OCI-LY7 (cell line): ENCODE results near the gene CHST2. TPM values are rescaled to one million over a fixed set of nuclear protein-coding genes. Genes with fewer than 3 reads are reported as not detected.

Source experiments
- BruUV-seq: library from RNA; stranded (reverse); fragments of 400-500 nt; replicated peaks from 2 replicates; lab custom pipeline; 2021; lab: Mats Ljungman, UMichigan
- CTCF ChIA-PET: fragments of 300-600 bp; sonication (Branson Sonifier 250); formaldehyde crosslinking; loops from one replicate; lab custom pipeline; 2022; ENCODE audit warnings: antibody characterized with exemption; ENCODE audit not compliant: unreplicated experiment; lab: Charles Lee
- POLR2A ChIA-PET: fragments of 300-600 bp; sonication (Branson Sonifier 250); formaldehyde crosslinking; loops from one replicate; lab custom pipeline; 2022; ENCODE audit warnings: antibody characterized with exemption; lab: Charles Lee
- DNase-seq: peaks from one replicate; pipeline ENCODE4 v3.0.0-alpha.2; 2015; ENCODE audit warnings: low spot score
- H2AFZ ChIP-seq: fragments of 200-600 bp; sonication (generic), shearing (Covaris generic); 2 replicates; pipeline ENCODE4 v1.6.1; 2014; ENCODE audit warnings: mild to moderate bottlenecking, antibody characterized with exemption, low read length, moderate library complexity
- H3K27ac ChIP-seq: fragments of 200-600 bp; sonication (generic); 2 replicates; pipeline ENCODE4 v1.5.1; 2014; ENCODE audit warnings: mixed run types, low read depth, mild to moderate bottlenecking, moderate library complexity, low read length, inconsistent platforms; ENCODE audit not compliant: poor library complexity, severe bottlenecking
- H3K36me3 ChIP-seq: fragments of 200-600 bp; sonication (generic); 2 replicates; pipeline ENCODE4 v1.6.1; 2014; ENCODE audit warnings: mild to moderate bottlenecking, antibody characterized with exemption, low read length, moderate library complexity, mixed read lengths; ENCODE audit not compliant: insufficient read depth
- H3K4me1 ChIP-seq: fragments of 200-600 bp; sonication (generic); 2 replicates; pipeline ENCODE4 v1.5.1; 2014; ENCODE audit warnings: mild to moderate bottlenecking, low read length; ENCODE audit not compliant: insufficient read depth, poor library complexity, severe bottlenecking
- H3K4me2 ChIP-seq: fragments of 200-600 bp; sonication (generic); 2 replicates; pipeline ENCODE4 v1.6.1; 2014; ENCODE audit warnings: mild to moderate bottlenecking, low read length
- H3K4me3 ChIP-seq: fragments of 200-600 bp; sonication (generic); 2 replicates; pipeline ENCODE4 v1.5.1; 2014; ENCODE audit warnings: mild to moderate bottlenecking, low read depth, low read length; ENCODE audit not compliant: poor library complexity, severe bottlenecking
- H3K79me2 ChIP-seq: fragments of 200-600 bp; sonication (generic); 2 replicates; pipeline ENCODE4 v1.6.1; 2016; ENCODE audit warnings: low read depth, mild to moderate bottlenecking, low read length, moderate library complexity, mixed read lengths; ENCODE audit not compliant: insufficient read depth
- H3K9me2 ChIP-seq: fragments of 200-600 bp; sonication (generic); 2 replicates; pipeline ENCODE4 v1.6.1; 2016; ENCODE audit warnings: mild to moderate bottlenecking, low read length, mixed read lengths; ENCODE audit not compliant: insufficient read depth
- H3K9me3 ChIP-seq: fragments of 200-600 bp; sonication (generic); 2 replicates; pipeline ENCODE4 v1.6.1; 2014; ENCODE audit warnings: mild to moderate bottlenecking, mixed run types, low read length, mixed read lengths
- H4K20me1 ChIP-seq: fragments of 200-600 bp; sonication (generic); 2 replicates; pipeline ENCODE4 v1.6.1; 2014; ENCODE audit warnings: mild to moderate bottlenecking, antibody characterized with exemption, low read length, moderate library complexity, mixed read lengths; ENCODE audit not compliant: insufficient read depth
- EZH2phosphoT487 ChIP-seq: fragments of 200-600 bp; sonication (generic); IDR thresholded peaks from 2 replicates; pipeline ENCODE4 v1.6.1; 2018; ENCODE audit warnings: low read depth, borderline replicate concordance, mild to moderate bottlenecking, mixed run types, antibody characterized with exemption, low read length, moderate library complexity, mixed read lengths
- intact Hi-C: fragments of 100-400 bp; cut with micrococcal nuclease; formaldehyde crosslinking; loops from one replicate; pipeline ENCODE4 v1.10.0; 2022; ENCODE audit not compliant: unreplicated experiment
- total RNA-seq, 2 experiments: library from RNA; depleted of rRNA in 1 of 2; stranded (reverse); fragments of >200 nt in 1 of 2; shearing (Covaris generic) in 1 of 2; gene quantifications; 2 replicates each; pipeline ENCODE4 v1.2.3, GENCODE V29; 2014 to 2022
- TF ChIP-seq, protein P1 (sequence below): fragments of 200-600 bp; sonication (generic); conservative IDR thresholded peaks from 2 replicates; pipeline ENCODE4 v1.5.1; 2014; ENCODE audit warnings: mild to moderate bottlenecking, antibody characterized with exemption, low read length, moderate library complexity, mixed read lengths

The CHST2 gene
- total RNA-seq, 2 experiments from 2014 or later, result 1.2 TPM

DNA sequence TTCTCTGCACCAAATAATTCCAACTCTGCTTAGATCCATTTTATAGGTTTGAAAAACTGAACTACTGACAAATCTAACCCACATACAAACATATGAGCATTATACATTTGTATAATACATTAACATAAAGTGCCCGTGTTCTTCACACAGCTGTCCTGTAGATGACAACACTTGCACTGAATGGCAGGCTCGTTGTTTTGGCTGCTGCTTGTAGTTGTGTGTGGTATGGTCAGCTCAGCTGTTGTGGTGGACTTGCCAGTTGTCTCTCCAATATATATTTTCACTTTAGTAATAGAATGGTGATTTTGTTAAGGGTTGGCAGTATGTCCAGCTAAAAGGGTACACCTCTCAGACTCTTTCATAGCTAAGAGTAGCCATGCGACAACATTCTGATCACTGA lies 30.5 kb downstream of the CHST2 start:
- DNase-seq, result no peak
- BruUV-seq, result no TSS peak
- H3K79me2 ChIP-seq, result no peaks in the 10 kb centered on the region
- no peak overlapping the region for H2AFZ ChIP-seq
- no peak overlapping the region for H3K4me2 ChIP-seq
- H3K36me3 ChIP-seq, result no peaks in the 10 kb centered on the region
- intact Hi-C loops, result no loop called here
- CTCF ChIA-PET, result no interaction called here
- TF ChIP-seq, protein P1, sequence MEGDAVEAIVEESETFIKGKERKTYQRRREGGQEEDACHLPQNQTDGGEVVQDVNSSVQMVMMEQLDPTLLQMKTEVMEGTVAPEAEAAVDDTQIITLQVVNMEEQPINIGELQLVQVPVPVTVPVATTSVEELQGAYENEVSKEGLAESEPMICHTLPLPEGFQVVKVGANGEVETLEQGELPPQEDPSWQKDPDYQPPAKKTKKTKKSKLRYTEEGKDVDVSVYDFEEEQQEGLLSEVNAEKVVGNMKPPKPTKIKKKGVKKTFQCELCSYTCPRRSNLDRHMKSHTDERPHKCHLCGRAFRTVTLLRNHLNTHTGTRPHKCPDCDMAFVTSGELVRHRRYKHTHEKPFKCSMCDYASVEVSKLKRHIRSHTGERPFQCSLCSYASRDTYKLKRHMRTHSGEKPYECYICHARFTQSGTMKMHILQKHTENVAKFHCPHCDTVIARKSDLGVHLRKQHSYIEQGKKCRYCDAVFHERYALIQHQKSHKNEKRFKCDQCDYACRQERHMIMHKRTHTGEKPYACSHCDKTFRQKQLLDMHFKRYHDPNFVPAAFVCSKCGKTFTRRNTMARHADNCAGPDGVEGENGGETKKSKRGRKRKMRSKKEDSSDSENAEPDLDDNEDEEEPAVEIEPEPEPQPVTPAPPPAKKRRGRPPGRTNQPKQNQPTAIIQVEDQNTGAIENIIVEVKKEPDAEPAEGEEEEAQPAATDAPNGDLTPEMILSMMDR, result no peak
- no peak for TF ChIP-seq EZH2phosphoT487
- no peak overlapping the region for H3K4me3 ChIP-seq
- H4K20me1 ChIP-seq, result no peaks in the 10 kb centered on the region
- POLR2A ChIA-PET, result interaction anchor here (1.0 kb wide), 2 partner anchors 8 to 49 kb away, joined by 3 to 4 read pairs; no protein-coding TSS in a partner anchor
- H3K4me1 ChIP-seq, result no peaks in the 10 kb centered on the region
- no peaks in the 10 kb centered on the region for H3K9me2 ChIP-seq
- no peak overlapping the region for H3K27ac ChIP-seq
- no peaks in the 10 kb centered on the region for H3K9me3 ChIP-seq

DNA sequence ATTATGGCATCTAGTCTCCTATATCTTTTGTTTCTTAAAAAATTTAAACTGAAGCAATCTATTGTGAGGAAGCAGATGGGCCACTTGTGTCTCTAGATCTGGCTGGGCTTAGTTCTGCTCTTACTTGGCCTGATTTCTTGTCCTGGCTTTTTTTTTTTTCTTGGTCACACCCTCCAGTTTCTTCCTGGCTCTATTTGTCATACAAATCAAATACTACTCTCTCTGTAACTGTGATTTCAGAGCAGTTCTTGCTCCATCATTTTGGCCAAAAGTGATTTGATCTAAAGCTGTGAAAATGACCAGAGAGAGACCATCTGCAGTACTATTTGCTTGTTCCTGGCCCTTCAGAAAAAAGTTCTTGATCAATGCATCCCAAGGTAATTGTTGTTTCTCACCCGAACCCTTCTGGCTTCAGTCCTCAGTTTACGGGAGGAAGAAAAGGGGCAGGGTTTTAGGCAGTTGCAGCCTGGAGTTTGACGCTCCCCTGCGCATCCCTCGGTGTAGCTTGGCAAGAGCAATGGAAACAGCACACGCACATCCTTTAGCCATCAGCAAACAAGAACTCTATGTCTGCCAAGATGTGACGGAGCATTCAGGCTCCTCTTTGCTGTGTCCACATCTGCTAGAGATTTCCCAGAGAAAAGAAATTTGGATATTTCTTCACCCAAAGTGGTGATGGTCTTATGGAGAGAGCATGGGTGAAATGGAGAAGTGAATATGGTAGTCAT lies 31.6 kb downstream of the CHST2 start:
- H2AFZ ChIP-seq, result no peak overlapping the region
- no peak overlapping the region for H3K4me3 ChIP-seq
- no peaks in the 10 kb centered on the region for H3K9me3 ChIP-seq
- no peak for DNase-seq
- no peaks in the 10 kb centered on the region for H3K9me2 ChIP-seq
- H3K4me1 ChIP-seq, result no peaks in the 10 kb centered on the region
- BruUV-seq, result no TSS peak
- CTCF ChIA-PET, result no interaction called here
- no peak overlapping the region for H3K27ac ChIP-seq
- TF ChIP-seq, protein P1, result no peak
- no peak for TF ChIP-seq EZH2phosphoT487
- no peaks in the 10 kb centered on the region for H4K20me1 ChIP-seq
- intact Hi-C loops, result no loop called here
- no peak overlapping the region for H3K4me2 ChIP-seq
- POLR2A ChIA-PET, result no interaction called here
- no peaks in the 10 kb centered on the region for H3K79me2 ChIP-seq
- H3K36me3 ChIP-seq, result no peaks in the 10 kb centered on the region

DNA sequence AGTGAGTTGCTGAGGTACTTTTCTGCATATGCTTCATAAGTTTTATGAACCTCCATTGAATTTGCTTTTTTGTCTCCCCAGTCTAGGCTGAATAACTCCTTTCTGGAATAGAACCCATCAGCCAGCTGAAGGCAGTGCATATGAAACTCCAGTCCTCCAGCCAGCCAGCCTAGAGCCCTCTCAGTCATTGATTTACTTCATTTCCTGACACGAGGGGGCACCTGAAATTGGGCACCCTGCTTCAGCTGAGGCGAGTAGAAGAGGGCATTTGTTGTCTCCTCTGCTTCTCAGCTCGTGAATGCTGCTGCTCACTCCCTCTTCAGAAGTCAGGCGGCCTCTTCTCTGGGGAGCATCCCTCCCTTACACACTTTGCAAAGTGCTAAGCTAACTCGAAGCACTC lies 32.5 kb downstream of the CHST2 start:
- ChIA-PET CTCF (no interaction called here), POLR2A (no interaction called here)
- H3K36me3 ChIP-seq, result no peaks in the 10 kb centered on the region
- H4K20me1 ChIP-seq, result no peaks in the 10 kb centered on the region
- no peak overlapping the region for H3K4me3 ChIP-seq
- H3K9me2 ChIP-seq, result no peaks in the 10 kb centered on the region
- H2AFZ ChIP-seq, result no peak overlapping the region
- no peaks in the 10 kb centered on the region for H3K9me3 ChIP-seq
- no peak overlapping the region for H3K4me2 ChIP-seq
- H3K79me2 ChIP-seq, result no peaks in the 10 kb centered on the region
- BruUV-seq, result no TSS peak
- no peak for DNase-seq
- no peak overlapping the region for H3K27ac ChIP-seq
- H3K4me1 ChIP-seq, result no peaks in the 10 kb centered on the region
- intact Hi-C loops, result no loop called here
- TF ChIP-seq, protein P1, result no peak
- no peak for TF ChIP-seq EZH2phosphoT487
